CD4-positive, alpha-beta T cell treated with Interleukin-4 for 1 hour (primary cell): Measurements from ENCODE around the gene SNRPB2.

Experiments used
- DNase-seq, 2 donors: peaks; one replicate each; pipeline ENCODE4 v3.0.0-alpha.2; 2020 to 2022

SNRPB2 gene

DNA sequence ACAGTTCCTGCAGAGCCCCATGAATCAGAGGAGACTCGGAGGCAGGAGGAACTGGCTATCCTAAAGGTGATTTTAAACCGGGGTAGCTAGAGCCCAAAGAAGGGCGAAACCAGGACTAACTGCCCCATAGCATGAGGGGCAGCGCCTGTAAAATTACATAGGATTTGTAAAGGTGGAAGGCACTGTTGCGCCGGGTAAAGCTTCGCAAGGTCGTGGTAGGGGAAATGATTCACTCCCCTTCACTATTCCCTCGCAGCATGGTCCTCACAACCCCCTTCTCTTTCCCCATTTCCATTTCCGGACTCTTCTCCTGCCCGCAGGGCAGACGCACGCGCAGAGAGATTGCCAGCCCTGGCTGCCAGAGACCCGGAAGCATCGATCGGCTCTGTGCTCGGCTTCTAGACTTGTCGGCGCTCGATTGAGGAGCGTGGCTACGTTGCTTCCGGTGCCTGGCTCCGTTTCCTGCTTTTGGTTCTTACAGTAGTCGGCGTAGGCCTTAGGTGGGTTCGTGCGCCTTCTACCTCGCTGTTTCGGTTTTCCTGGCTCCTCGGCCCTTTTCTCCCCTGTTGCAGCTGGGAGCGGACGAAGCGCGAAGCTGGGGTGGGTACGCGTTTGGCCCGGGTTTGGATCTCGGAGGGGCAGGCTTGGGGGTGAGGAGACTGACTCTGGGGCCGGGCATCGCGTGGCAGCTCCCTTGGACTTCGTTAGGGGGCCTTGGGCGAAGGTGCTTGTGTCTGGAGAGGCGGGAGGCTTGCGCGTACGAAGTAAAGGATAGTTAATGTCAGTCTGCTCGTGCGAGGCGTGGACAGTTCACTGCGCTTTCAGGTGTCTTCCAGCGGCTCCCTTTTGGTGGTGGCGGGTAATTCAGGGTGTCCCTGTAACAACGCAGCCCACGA, at the start of gene SNRPB2:
SNRPB2 (plus strand) TSS at position 462 of the 896 bp plus-strand sequence. CDS start 1,677 bp downstream, outside the sequence.
- DNase-seq: peak; percentile 93

DNA sequence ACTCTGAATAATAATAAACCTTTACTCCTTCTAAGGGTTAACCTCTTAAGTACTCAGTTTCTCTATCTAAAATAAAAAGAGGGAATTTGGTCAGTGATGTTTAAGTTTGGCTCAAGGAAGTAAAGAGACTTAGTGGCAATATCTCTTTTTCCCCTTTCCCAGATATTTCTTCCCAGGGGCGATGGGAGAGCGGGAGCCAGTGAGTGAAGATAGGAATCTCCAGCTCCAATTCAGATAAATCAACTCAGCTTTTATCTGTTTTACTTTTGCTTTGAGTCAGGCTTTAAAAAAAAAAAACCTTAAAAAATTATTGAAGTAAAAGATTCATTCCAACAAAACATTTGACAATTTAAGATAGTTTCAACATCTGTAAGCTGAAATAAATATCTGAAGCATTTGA, 45.4 kb upstream of the SNRPB2 start:
- no peak for DNase-seq

DNA sequence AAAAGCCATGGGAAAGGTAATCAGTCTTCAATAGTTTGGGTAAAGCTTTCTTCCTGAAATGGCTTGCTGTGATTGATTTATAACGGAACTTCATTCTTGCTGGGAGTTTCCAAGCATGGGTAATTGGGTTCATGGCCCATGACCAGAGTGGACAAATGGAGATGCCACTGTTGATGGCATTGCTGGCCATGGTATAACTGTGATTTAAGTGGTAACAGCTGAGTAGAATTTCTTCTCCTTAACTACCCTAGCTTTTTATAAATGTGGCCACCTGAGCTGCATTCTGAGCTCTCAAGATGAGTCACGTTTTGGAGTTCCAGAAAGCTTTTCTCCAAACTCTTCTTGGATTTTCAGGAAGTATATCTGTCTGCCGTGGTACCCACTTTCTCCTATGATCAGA, 39.9 kb upstream of the SNRPB2 start:
- DNase-seq: no peak

DNA sequence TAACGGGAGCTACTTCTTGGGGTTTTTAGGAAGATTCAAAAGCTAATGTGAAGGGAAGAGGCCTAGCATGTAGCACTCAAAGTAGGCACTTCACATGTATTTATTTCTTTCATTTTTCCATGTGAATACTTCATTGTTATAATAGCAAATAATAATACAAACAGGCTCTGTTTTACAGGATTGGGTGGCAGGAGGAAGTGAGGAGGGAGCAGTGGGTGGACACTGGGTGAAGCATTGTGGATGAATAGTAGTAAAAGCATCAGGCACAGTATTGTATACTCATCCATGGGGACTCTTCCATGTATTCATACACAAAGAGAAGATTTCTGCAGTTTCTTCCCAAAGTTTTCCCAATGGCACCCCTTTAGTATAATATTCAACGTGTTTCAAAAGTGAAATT, 38.4 kb upstream of the SNRPB2 start:
- no peak for DNase-seq

DNA sequence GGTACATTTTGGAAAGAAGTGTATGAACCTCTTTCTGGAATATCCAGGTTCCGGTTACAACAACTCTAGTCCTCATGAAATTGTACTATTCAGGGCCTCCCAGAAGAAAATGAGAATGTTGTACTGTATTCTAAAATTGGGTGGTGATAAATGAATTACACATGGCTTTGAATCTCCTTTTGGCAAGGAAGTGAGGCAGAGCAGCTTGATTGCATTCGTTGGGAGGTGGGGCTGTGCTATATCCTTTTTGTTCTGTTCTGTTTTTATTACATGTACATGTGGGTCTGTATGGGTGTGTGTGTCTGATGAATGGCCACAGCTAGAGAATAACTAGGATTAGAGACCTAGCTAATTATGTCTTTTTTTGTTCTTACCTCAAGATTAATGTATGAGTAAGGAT, 37.8 kb upstream of the SNRPB2 start:
- no peak for DNase-seq

DNA sequence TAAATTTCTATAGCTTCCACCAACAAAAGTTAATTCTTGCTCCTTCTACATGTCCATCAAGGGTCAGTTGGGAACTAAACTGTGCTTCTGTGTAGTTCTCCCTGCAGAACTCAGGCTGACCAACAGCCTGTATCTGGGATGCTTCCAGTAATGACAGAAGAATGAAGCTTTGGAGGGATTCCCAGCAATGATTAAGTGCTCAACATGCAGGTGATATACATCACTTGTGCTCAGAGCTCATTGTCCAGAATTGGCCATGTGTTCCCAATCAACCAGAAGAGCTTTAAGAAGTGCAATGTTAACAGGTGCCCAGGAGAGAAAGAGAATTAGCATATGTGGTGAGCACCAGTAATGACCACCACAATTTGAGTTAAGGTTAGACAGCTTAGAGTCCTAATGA, 37.4 kb upstream of the SNRPB2 start:
- DNase-seq: no peak

DNA sequence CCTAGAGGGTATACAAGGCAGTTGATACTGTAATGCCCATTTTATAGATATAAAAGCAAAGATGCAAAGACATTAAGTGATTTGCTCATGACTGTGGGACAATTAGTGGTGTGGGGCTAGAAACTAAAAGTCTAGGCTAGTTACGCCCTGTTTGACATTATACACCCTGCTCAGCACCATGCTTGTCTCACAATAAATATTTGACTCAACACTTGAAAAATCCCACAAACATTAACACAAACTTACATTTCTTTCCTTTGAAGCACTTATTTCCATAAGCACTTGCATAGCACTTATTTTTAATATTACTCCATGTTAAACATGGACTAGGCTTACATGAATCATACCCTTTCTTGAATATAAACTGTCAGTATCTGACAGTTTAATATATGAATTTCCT, 36.5 kb upstream of the SNRPB2 start:
- DNase-seq: no peak

DNA sequence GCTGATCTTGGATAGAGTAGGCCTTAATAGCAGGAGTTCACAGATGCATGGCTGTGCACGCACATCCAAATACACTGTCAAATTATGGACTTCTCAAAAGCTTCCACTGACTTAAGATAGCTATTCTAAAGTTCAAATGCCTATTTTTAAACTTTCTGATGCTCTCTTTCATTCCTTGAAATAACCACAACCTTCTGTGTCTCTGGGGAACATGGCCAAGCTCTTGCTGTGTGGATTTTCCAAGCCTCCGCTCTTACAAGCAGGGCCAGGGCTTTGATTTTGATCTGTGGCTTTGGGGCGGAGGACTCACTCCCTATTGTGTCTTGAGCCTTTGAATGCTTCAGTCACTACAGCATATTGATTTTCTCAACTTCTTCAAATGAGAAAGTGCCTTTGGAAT, 35.7 kb upstream of the SNRPB2 start:
- no peak for DNase-seq

DNA sequence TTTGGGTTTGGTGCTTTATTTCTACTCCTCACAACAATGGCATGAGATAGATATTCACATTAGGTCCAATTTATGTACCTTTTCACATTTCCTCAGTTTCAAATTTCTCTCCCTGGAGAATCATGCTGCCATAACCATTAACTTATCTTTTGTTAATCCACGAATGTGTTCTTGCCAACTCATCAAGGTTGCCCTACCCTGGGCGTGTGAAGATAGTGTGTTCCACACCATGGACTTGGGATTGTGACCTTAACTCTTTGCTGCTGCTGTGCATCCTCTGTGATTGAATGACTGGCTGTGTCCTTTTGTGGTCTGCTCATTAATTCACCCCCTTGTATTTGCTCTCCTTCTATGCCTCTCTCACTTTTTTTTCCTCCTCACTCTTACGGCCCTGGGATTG, 34.2 kb upstream of the SNRPB2 start:
- DNase-seq: no peak

DNA sequence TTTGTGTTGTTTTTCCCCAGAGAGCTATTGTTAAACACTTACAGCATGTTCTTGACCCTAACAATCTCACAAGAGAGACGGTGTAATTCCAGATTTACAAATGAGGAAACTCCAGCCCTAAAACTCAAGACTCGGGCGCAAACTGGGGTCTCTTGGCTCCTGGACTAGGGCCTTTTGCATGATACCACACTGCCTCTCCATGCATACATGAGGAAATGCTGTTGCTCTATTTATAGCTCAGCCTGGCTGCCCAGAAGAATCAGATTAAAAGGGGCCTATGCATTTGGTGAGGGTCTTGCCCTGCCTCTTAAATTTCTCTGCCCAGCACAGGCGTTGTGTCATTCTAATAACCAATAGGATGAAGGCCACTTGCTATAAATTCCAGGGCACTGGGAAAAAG, 30.5 kb upstream of the SNRPB2 start:
- no peak for DNase-seq

DNA sequence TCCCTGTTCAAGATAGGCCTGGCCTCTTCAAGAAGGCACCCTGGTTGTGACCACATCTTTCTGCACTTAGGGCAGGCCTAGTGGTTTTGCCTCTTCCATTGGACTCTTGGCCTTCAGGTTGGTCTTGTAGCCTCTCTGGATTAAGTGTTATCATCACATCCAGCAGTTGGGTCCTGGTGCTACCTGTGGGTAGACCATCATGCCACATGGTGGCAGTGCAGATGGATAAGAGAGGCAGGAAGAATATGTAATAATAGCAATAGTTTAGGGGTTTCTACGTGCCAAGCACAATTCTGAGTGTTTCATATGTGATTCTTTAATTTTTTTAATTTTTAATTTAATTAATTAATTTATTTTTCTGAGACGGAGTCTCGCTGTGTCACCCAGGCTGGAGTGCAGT, 28.5 kb upstream of the SNRPB2 start:
- DNase-seq: peak in 1 of 2 donors; percentile 45

DNA sequence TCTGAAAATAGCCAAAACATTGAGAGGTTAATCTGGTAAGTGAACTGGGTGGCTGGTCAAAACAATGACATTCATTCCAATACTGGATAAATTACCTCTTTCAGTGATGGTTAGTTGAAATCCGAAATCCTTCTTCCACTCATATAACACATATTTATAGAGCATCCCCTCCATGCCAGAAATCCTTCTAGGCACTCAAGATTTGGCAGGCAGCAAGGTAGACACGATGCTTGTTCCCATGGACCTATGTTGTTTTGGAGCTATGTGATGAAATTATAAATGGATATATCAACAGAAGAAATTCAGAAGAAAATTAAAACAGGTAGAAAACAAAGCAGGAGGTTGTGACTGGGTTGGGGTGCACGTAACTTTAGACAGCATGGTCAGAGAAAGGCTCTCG, 26.3 kb upstream of the SNRPB2 start:
- no peak for DNase-seq

DNA sequence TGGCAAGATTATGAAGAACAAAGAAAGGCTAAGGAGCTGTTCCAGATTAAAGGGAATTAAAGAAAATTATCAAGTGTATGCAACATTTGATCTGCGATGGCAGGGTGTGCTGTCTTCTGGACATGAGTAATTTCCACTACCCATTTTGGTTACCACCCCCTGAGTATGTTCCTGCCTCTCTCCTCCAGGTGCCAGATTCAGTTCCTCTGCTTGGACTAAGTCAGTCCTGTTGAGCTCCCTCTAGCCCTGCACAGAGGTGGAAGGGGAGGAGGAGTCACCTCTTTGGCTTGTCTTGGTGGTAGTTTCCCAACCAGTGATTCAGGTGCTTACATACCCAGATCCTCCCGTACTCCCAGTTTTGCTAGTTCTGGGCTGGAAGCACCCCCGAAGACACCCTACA, 22.2 kb upstream of the SNRPB2 start:
- no peak for DNase-seq

DNA sequence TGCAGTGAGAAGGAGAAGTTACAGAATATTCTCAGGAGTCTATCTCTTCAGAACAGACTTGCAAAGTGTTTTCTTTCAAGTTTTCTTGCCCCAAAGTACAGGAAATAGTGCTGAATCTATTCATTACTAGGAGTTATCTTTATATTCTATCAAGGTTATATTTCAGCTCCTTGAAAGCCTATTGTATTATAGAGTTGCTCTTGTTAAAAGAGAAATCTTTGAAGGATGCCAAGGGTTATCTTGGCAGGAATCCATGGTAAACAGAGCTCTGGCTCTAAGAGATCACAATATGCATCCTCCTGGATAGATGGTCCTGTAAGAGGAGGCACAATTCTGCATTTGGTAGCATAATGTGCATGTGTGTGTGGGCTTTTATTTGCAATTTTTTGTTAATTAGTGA, 21.2 kb upstream of the SNRPB2 start:
- no peak for DNase-seq

DNA sequence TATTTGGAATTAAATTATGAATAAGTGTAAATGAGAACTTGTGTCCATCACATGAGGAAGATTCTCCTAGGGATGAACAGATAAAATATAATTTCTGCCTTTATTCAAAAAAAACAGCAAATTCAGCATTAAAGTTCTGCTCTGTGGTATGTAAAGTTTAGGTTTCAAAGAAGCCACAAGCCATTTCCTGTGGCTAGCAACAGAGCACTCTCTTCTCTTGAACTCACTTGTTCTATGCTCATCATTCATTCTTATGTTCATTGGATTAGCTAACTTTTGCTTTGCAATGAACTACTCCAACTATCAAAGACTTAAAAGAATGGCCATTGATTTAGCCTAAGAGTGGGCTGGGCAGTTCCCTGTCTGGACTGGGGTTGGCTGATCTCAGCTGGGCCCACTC, 20.8 kb upstream of the SNRPB2 start:
- peak in 1 of 2 donors; percentile 48 for DNase-seq

DNA sequence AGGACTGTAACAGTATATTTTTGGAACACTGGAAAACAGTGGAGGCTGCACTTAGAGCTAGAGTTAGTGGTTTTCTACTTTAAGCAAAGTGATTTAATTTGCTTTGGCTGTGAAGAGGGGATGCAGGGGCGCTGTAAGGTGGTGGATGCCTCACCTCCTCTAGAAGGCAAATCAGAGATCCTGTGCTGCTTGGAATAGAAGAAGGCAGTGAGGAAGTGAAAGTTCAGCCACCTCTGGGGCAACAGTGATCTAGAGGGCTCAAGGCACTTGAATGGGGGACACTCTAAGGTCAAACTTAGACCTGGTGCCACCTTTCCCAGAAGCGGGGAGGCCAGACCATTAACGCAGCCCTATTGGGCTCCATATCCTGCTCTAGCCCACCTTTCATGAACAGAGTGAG, 19.0 kb upstream of the SNRPB2 start:
- DNase-seq: no peak

DNA sequence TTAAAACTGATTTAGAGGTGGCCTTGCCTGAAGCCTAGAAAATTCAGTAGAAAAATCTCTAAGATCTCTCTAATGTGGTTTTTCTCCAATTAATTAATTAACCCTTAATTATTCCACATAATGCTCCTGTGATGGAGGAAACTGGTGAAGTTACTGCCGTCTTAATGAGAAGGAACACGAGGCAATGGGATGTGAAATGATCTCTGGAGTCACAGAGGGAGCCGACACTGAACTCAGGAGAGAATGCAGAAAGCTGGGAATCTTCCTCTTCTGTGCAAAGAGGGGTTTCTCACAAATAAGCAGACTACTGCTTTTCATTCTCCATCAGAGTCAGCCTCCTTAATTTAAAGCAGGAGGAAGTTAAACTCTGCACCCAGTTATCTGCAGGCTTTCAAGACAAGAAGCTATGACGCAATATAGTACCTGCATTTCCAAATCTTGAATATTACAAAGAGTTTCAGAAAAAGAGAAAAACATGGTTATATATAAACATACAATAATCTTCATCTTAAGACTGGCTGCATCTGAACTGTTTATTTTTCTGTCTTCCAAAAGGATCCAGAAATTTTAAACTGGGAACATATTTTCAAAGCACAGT, 18.1 kb upstream of the SNRPB2 start:
- DNase-seq: no peak

DNA sequence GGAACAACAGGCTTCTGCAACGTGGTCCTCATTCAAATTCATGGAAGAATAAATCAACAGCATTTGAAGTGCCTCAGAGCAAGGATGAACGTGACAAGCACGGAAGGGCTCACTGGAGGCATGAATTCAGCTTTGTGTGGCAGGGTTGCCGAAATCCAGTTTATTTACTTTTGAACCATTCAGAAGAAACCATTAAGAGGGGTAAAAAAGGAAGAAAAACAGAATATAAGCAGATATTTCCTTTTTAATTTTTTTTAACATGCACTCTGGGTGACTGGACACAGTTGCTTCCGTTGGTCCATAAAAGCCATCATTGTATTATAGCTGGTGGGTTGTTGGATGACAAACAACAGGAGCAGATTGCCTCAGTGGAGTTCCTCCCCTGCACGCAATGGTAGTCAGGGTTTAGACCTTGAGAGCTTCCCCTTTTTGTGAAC, 17.3 kb upstream of the SNRPB2 start:
- no peak for DNase-seq

DNA sequence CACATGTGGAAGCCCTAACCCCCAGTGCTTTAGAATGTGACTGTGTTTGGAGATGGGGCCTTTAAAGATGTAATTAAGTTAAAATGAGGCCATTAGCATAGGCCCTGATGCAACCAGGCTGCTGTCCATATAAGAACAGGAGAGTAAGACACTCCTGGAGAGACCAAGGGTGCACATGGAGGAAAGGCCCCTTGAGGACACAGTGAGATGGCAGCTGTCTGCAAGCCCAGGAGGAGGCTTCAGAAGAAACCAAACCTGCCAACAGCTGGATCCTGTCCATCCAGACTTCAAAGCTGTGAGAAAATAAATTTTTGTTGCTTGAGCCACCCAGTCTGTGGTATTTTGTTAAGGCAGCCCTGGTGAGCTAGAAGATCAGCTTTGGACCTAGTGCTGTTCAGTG, 16.8 kb upstream of the SNRPB2 start:
- DNase-seq: no peak

DNA sequence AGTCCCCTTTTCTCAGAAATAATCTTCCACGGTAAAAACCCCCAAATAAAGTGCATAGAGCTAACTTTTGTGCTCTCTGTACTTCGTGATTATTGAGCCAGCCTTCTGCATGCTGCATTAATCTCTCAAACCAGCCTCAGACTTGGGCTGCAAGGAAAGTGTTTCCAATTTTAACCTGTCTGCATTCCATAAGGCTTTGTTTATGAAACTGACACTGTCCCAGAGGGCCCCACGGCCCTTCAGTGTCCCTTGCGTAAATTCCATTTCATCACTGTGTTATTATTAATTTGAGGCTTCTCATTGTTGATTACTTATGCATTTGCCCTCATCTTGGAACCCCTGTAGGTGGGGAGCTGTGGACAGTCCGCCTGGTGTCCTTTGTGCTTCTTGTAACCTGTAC, 15.6 kb upstream of the SNRPB2 start:
- no peak for DNase-seq

DNA sequence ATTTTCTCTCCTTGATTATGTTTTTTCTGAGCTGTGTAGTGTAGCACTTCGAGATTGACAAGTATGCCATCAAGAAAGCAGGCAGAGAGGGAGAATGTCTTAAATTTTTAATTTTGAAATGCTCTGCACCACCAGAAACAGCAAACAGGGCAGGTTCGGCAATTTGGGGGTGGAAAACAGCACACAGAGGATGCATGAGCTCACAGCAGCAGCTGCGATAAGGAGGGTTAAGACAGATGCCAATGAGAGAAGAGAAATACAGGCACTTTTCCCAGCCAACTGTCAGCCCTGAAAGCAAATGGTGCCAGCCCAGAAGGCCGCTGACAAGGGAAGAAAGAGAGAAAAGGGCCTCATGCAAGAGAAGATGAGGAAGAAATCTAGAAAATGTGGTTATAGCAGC, 15.1 kb upstream of the SNRPB2 start:
- DNase-seq: no peak

DNA sequence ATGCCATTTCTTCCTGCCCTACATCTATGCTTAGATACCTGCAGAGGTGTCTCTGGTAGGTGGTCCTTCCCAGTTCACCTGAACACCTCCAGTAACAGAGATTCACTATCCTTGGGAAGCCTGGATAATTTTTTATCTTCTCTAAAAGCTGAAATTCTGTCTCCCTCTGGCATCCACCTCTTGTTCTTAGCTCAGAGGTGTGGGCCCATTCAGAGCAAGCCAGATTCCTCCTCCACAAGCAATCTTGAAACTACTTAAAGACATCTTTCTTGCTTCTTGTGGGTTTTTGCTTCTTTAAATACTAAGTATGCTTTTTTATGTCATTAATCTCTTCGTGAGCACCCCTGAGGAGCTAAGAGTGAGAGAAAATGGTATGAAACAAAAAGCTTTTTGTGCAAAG, 10.4 kb upstream of the SNRPB2 start:
- DNase-seq: no peak

DNA sequence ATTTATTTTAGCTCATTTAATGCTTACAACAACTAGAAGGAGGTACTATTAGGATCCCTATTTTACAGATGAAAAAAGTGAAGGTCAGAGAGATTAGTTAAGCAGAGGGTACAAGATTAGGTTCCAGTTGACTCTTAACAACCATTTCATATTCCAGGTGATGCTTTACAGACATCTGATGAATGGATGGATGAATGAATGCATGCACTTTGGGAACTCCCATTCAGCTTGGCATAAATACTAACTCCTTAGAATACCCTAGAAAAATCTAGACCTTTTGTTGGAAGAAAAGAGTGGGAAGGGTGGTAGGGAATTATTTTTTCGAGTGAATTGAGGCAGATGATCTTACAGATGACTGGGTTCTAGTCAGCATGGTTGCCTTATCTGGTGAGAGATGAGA, 746 bp upstream of the SNRPB2 start:
- DNase-seq: no peak

DNA sequence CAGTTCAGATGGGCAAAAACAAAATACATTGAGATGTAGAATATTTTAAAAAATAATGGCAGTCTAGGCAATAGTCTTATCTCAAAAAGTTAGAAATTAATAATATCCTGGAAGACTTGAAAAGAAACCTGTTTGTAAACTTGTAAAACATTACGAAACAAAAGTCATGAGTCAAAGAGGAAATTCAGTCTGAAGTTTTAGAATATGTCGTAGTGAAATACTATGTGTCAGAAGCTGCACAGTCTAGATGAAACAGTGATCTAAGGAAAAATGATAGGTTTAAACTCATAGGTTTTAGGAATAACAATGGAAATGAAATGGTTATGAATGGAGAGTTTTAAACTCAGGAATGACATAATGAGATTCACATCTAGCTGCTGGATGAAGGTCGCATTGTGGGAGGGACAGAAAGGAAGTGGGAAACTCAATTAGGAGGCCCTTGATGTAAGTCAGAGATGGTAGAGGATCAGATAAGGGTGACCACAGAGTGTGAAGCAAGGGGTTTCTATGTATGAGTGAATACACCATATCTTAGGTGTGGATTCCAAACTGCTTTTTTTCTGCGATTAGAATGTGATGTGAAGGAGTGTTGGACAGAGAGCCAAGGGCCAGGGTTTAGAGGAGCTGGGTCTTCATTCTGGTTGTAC, 2.8 kb downstream of the SNRPB2 start:
- DNase-seq: peak in 1 of 2 donors; percentile 35
